ENCODE measurements around the gene IGF2R.
"Not testable (repeated sequence)": the region's sequence is repeated elsewhere in the genome, so short reads cannot be mapped to it uniquely, and the experiment has no call there.

Gene IGF2R

GRCh38 chr6:160076009-160076408, 107.1 kb downstream of the IGF2R start:
- DNase-seq (ENCODE audit: low read depth): no peak

- DNase-seq (ENCODE audit: low read depth): no peak
These were observed 108.1 kb downstream of the IGF2R start for GRCh38 chr6:160077024-160077423.

- DNase-seq (ENCODE audit: low read depth): no peak
These were observed 108.6 kb downstream of the IGF2R start for GRCh38 chr6:160077526-160077925.

- DNase-seq (ENCODE audit: low read depth): no peak
These were observed 110.2 kb downstream of the IGF2R start for GRCh38 chr6:160078883-160079685.

- DNase-seq (ENCODE audit: low read depth): no peak
These were observed 110.8 kb downstream of the IGF2R start for GRCh38 chr6:160079686-160080043.

GRCh38 chr6:160080097-160080496, 111.2 kb downstream of the IGF2R start:
- DNase-seq (ENCODE audit: low read depth): no peak

GRCh38 chr6:160081398-160081797, 112.5 kb downstream of the IGF2R start:
- no peak for DNase-seq (ENCODE audit: low read depth)

- no peak for DNase-seq (ENCODE audit: low read depth)
These were observed 113.7 kb downstream of the IGF2R start for GRCh38 chr6:160082627-160083026.

- no peak for DNase-seq (ENCODE audit: low read depth)
These were observed 115.4 kb downstream of the IGF2R start for GRCh38 chr6:160084198-160084776.

GRCh38 chr6:160085226-160085625, 116.3 kb downstream of the IGF2R start:
- no peak for DNase-seq (ENCODE audit: low read depth)

GRCh38 chr6:160085713-160086505, 117.0 kb downstream of the IGF2R start:
- DNase-seq (ENCODE audit: low read depth): no peak

- no peak for DNase-seq (ENCODE audit: low read depth)
These were observed 117.9 kb downstream of the IGF2R start for GRCh38 chr6:160086754-160087153.

- DNase-seq (ENCODE audit: low read depth): no peak
These were observed 119.3 kb downstream of the IGF2R start for GRCh38 chr6:160088069-160088783.

- DNase-seq (ENCODE audit: low read depth): no peak
These were observed 120.1 kb downstream of the IGF2R start for GRCh38 chr6:160088784-160089533.

- no peak for DNase-seq (ENCODE audit: low read depth)
These were observed 120.6 kb downstream of the IGF2R start for GRCh38 chr6:160089534-160089897.

- DNase-seq (ENCODE audit: low read depth): not testable (repeated sequence)
These were observed 121.8 kb downstream of the IGF2R start for GRCh38 chr6:160090442-160091239.

- not testable (repeated sequence) for DNase-seq (ENCODE audit: low read depth)
These were observed 123.3 kb downstream of the IGF2R start for GRCh38 chr6:160092176-160092575.

GRCh38 chr6:160092602-160093001, 123.7 kb downstream of the IGF2R start:
- DNase-seq (ENCODE audit: low read depth): no peak

- no peak for DNase-seq (ENCODE audit: low read depth)
These were observed 124.2 kb downstream of the IGF2R start for GRCh38 chr6:160093061-160093460.

GRCh38 chr6:160093946-160094345, 125.1 kb downstream of the IGF2R start:
- no peak for DNase-seq (ENCODE audit: low read depth)

Data from CMK (cell line).